ENCODE results near the gene CDR2.

The CDR2 gene

GRCh38 chr16:22348291-22348690 is 26.1 kb downstream of the CDR2 start:
- no peak for DNase-seq

DNA sequence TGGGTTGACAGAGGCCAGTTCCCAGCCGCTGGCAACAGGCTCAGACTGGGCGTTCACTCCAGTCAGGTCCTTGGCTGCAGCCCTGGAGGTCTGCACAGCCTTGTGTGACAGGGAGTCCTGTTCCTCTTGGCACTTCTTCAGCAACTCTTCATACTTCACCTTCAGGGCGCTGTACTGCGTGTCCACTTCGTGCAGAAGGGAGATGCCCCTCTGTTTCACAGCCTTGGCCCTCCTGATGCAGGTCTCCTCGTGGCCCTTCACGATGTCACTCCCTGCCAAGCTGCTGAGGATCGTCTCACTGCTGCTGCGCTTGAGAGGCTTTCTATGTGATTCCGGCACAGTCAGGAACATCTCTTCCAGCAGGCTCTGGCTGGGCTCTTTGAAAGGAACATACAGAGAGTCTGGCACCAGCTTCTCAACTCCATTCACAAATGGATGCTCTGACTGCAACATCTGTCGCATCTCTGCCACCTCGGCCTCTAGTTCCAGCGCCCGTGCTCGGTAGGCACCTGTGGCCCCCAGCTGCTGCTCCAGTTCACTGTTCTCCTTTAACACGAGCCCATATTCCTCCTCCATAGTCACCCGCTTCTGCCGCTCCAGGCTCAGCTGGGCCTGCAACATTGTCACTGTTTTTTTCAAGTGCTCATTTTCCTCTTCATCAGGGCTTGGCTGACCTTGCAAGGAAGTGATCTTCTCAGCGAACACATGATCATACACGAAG is 27.2 kb downstream of the CDR2 start:
- DNase-seq: no peak

- no peak for DNase-seq
Observed at GRCh38 chr16:22346483-22346882, 27.9 kb downstream of the CDR2 start.

- no peak for DNase-seq
Observed at GRCh38 chr16:22342082-22342481, 32.3 kb downstream of the CDR2 start.

- no peak for DNase-seq
Observed at GRCh38 chr16:22340945-22341344, 33.5 kb downstream of the CDR2 start.

DNA sequence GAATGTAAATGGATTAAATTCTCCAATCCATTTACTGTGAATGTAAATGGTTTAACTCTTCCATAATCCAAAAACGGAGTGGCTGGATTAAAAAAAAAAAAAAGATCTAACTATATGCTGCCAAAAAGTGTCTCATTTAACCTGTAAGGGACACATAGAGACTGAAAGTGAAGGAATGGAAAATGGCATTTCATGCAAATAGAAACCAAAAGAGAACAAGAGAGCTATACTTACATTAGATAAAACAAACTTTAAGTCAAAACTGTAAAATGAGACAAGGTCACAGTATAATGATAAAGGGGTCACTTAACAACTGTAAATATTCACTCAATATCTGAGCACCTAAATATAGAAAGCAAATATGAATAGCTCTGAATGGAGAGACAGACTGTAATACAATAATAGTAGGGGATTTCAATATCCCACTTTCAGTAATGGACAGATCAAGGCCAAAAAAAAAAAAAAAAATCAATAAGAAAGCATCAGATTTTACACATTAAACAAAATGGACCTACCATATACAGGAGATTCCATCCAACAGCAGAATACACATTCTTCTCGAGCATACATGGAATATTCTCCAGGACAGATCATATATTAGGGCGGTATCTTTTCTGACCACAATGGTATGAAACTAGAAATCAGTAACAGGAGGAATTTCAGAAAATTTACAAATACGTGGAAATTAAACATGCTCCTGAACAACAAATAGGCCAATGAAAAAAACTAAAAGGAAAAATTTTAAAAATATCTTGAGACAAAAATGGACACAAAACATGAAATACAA is 36.4 kb downstream of the CDR2 start:
- DNase-seq: no peak

DNA sequence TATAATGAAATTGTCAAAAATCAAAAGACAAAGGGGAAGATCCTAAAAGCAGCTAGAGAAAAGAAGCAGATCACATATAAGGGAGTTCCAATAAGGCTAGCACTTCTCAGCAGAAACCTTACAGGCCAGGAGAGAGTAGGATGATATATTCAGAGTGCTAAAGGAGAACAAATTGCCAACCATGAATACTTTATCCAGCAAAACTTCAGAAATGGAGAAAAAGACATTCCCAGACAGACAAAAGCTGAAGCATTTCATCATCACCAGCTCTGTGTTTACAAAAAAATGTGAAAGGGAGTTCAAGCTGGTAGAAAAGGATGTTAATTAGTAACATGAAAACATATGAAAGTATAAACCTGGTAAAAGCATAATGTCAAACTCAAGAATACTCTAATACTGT is 37.4 kb downstream of the CDR2 start:
- DNase-seq: no peak

- DNase-seq: no peak
Observed at GRCh38 chr16:22336581-22336980, 37.8 kb downstream of the CDR2 start.

GRCh38 chr16:22335668-22336246 is 38.7 kb downstream of the CDR2 start:
- DNase-seq: no peak

GRCh38 chr16:22333457-22333994 is 40.9 kb downstream of the CDR2 start:
- no peak for DNase-seq

- no peak for DNase-seq
Observed at GRCh38 chr16:22330326-22330725, 44.1 kb downstream of the CDR2 start.

- DNase-seq: no peak
Observed at GRCh38 chr16:22329199-22329695, 45.2 kb downstream of the CDR2 start.

DNA sequence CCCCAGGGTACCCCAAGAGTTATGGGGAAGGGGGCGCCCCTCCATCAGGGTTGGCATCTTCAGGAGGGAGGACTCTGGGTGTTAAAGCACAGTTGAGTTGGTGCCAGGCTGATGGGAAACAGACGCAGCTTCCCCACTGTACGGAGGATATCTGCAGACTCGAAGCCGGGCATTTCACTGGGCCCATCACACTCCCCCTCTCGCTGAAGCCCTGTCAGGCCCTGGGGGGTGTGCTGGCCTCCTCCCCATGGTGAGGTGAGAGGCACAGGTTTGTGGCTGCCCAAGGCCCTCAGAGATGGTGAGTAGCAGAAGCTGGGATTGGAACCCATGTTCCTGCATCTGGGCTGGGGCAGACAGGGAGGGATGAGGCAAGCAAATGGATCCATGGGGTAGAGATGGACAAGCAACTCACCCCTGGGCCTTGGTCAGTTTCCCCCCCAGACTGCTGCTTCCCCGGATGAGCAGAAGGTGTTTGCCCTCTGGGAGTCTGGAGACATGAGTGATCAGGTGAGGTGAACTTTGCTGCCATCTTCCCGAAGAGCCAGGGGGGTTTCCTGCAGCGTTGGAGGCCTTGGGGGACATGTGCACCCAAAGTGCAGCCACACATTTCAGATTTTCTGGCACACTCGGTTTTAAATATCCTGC is 46.2 kb downstream of the CDR2 start:
- DNase-seq: no peak

- DNase-seq: no peak
Observed at GRCh38 chr16:22327446-22327775, 47.0 kb downstream of the CDR2 start.

DNA sequence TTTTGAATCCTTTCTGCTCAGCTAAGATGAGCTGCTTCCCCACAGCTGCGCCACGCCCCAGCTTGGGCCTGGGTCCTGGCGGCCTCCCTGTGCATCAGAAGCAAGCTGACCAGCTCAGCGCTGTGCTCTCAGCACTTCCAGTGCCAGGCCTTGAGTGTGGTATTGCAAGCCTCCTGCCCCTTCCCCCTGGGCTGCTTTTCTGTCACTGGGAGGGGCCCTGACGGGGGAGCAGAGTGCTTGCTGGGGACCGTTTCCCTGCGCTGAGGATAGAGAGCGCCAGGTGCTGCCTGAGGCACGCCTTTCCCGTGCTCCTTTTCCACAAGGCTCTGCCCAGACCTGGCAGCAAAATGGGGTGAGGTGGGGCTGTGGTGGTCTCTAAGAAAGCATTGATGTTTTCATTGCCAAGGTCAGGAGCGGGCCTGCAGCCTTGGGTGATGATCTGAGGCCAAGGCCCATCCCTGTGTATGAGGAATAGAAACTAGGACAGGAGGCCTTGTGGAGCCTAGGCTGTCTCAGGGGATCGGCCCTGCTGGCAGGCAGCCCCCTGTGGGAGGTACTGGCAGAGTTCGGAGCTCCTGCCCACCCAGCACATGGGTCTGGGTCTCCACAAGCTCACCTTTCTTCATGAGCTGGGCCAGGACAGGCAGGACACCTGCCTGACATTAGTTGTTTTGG is 47.5 kb downstream of the CDR2 start:
- DNase-seq: no peak

DNA sequence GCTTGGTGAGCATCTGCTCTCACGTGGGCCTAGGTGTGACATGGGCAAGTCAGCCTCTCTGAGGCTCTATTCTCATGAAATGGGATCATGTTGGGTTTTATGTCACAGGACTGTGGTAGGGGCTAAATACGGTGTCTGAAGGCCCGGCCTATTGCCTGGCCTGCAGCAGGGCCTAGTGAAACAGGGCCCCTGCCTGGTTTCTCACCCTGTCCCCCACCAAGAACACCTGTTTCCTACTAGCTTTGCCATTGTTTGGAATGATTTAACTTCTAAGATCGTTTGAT is 48.1 kb downstream of the CDR2 start:
- DNase-seq: no peak

- no peak for DNase-seq
Observed at GRCh38 chr16:22325598-22326368, 48.6 kb downstream of the CDR2 start.

DNA sequence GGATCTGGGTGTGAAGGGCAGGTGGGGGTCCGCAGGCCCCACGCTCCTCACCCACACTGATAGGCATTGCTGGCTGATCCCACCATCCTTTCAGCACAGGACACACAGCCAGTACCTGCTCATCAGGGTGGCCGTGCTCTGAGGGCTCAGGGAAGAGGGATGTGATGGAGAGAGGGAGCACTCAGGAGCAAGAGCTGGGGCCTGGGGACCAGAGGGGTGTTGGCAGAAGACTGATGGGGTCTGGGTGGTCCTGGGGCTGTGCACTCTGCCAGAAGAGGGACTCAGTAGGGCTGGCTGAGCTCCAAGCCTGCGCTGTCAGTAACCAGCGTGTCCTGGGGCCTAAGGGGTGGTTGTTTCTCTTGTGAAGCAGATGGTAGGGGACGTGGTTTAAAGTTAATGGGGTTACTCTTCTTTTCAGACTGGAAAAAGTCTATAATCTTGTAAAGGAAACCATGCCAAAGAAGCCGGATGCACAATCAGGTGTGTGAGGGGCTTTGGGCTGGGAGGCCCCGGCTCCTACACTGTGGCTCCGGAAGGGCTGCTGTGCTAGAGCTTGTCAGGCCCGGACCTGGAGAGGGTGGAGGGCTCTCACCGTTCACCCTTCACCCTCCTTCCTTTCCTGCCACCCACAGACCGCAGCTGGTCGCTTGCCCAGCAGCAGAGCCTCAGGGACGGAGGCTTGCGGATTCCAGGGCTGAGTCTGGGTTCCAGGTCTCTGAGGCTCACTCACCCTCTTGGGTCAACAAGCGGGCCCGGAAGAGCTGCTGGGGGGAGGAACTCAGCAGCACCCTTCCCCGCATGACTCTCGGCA is 49.4 kb downstream of the CDR2 start:
- no peak for DNase-seq

GRCh38 chr16:22323959-22324786 is 50.2 kb downstream of the CDR2 start:
- no peak for DNase-seq

All from NCI-H226 (cell line).